ENCODE results near the gene SPECC1. TPM values are rescaled to one million over a fixed set of nuclear protein-coding genes. Genes with fewer than 3 reads are reported as not detected.

The SPECC1 gene
- total RNA-seq, 4 donors from 2014 or later = 72.1 to 133 (median 83.7) TPM

- TF ChIP-seq, protein P1, sequence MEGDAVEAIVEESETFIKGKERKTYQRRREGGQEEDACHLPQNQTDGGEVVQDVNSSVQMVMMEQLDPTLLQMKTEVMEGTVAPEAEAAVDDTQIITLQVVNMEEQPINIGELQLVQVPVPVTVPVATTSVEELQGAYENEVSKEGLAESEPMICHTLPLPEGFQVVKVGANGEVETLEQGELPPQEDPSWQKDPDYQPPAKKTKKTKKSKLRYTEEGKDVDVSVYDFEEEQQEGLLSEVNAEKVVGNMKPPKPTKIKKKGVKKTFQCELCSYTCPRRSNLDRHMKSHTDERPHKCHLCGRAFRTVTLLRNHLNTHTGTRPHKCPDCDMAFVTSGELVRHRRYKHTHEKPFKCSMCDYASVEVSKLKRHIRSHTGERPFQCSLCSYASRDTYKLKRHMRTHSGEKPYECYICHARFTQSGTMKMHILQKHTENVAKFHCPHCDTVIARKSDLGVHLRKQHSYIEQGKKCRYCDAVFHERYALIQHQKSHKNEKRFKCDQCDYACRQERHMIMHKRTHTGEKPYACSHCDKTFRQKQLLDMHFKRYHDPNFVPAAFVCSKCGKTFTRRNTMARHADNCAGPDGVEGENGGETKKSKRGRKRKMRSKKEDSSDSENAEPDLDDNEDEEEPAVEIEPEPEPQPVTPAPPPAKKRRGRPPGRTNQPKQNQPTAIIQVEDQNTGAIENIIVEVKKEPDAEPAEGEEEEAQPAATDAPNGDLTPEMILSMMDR (IDR thresholded peaks at IDR 0.05) = no peak
- no peak for TF ChIP-seq POLR2A (IDR thresholded peaks at IDR 0.05)
- Histone ChIP-seq H3K9me3 (no peaks in the 10 kb centered on the region), H3K4me1 (no peaks in the 10 kb centered on the region), H3K4me3 (no peak overlapping the region), H3K36me3 (no peaks in the 10 kb centered on the region), H3K27ac (no peak overlapping the region), H3K27me3 (no peaks in the 10 kb centered on the region)
- DNase-seq = no peak
These were observed 99.9 kb downstream of the SPECC1 start for GRCh38 chr17:20109076-20109475.

GRCh38 chr17:20111538-20111937 is 102.4 kb downstream of the SPECC1 start:
- TF ChIP-seq POLR2A (IDR thresholded peaks at IDR 0.05) = no peak
- TF ChIP-seq, protein P1 (IDR thresholded peaks at IDR 0.05) = no peak
- H3K4me1 ChIP-seq = no peaks in the 10 kb centered on the region
- no peak overlapping the region for H3K4me3 ChIP-seq
- no peaks in the 10 kb centered on the region for H3K27me3 ChIP-seq
- DNase-seq = no peak
- no peaks in the 10 kb centered on the region for H3K36me3 ChIP-seq
- H3K9me3 ChIP-seq = no peaks in the 10 kb centered on the region
- H3K27ac ChIP-seq = no peak overlapping the region

DNA sequence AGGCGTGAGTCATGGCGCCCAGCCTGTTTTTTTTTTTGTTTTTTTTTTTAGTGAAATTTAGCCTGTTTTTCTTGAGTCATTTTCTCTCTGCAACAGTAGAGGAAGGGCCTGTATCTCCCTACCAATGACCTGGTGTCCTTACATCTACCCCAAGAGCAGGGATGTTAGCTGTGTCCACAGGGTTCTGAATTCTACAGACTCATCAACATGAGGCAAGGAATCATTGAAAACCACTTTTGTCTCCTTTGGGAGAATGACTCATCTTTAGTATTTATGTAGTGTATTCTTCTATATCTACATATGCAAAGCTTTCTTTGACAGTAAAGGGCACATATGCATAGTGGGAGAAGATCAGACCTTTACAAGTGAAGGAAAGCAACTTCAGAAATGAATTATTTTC is 105.3 kb downstream of the SPECC1 start:
- no peaks in the 10 kb centered on the region for H3K4me1 ChIP-seq
- H3K9me3 ChIP-seq = no peaks in the 10 kb centered on the region
- no peak for DNase-seq
- H3K4me3 ChIP-seq = no peak overlapping the region
- TF ChIP-seq POLR2A (IDR thresholded peaks at IDR 0.05) = no peak
- no peak overlapping the region for H3K27ac ChIP-seq
- H3K36me3 ChIP-seq = no peaks in the 10 kb centered on the region
- no peaks in the 10 kb centered on the region for H3K27me3 ChIP-seq

DNA sequence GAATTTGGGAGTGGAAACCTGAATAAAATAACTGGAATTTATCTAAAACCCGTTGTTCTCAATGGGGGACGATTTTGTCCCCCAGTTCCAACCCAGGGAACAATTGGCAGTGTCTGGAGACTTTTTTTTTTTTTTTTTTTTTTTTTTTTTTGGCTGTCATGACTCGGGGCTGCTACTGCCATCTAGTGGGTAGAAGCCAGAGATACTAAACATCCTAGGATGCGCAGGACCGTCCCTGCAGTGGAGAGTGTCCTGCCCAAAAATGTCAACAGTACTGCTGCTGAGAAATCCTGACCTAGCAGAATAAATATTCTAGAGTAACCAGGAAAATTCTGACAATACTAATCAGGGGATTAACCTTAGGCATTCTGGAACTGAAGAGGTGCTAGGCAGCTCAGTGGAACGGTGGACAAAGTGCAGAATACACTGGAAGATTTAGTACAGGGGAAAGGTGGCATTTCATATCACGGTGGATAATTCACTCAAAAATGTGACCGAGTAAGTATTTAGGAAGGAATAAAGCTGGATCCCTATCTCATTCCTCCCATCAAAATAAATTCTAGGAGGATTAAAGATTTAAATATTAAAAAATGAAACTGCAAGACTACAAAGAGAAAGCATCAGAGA is 107.6 kb downstream of the SPECC1 start:
- Histone ChIP-seq H3K4me3 (no peak overlapping the region), H3K9me3 (no peaks in the 10 kb centered on the region), H3K27ac (no peak overlapping the region), H3K36me3 (no peaks in the 10 kb centered on the region), H3K4me1 (no peaks in the 10 kb centered on the region), H3K27me3 (no peaks in the 10 kb centered on the region)
- TF ChIP-seq, protein P1 (IDR thresholded peaks at IDR 0.05) = peak; percentile 12 to 55 (median 42)
- no peak for TF ChIP-seq POLR2A (IDR thresholded peaks at IDR 0.05)
- DNase-seq = peak in 2 of 3 donors; percentile 41 to 67

DNA sequence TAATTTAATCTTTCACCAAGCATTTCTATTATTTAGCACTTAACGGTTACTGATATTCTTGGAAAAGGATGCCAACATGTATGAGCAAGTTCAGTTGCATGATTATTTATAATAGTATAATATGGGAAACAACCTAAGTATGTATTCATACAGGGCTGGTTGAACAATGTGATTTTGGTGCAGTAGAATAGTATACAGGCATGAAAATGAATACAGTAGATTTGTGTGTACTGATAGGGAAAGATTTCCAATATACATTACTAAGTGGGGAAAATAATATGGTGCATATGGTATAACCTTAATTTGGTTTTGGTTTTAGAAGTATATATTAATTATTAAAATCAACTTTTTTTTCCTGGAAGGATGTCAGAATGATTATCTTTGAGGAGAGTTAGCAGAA is 109.1 kb downstream of the SPECC1 start:
- no peak overlapping the region for H3K4me3 ChIP-seq
- H3K27ac ChIP-seq = no peak overlapping the region
- no peaks in the 10 kb centered on the region for H3K27me3 ChIP-seq
- no peaks in the 10 kb centered on the region for H3K4me1 ChIP-seq
- no peak for DNase-seq
- TF ChIP-seq POLR2A (IDR thresholded peaks at IDR 0.05) = no peak
- TF ChIP-seq, protein P1 (IDR thresholded peaks at IDR 0.05) = no peak
- no peaks in the 10 kb centered on the region for H3K9me3 ChIP-seq
- no peaks in the 10 kb centered on the region for H3K36me3 ChIP-seq

DNA sequence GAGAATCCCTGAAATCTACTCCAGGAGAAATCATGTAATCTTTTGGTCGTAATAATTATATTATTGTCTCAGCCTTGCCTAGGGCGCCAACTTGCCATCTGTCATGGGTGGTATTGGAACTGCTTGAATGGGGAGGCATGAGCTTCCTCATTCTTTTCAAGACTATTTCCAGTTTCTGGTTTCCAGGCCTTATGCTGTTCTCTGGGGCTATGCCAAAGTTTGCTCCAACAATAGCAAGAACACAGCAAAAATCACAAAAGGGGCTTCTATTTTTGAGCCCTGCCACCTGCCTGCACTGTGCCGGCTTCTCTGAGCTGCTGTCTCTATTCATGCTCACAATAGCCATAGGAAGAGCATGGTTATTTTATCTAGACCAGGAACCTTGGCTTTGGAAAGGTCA is 111.7 kb downstream of the SPECC1 start:
- no peak overlapping the region for H3K4me3 ChIP-seq
- H3K4me1 ChIP-seq = no peaks in the 10 kb centered on the region
- no peaks in the 10 kb centered on the region for H3K36me3 ChIP-seq
- no peak overlapping the region for H3K27ac ChIP-seq
- DNase-seq = no peak
- H3K27me3 ChIP-seq = no peaks in the 10 kb centered on the region
- no peaks in the 10 kb centered on the region for H3K9me3 ChIP-seq
- no peak for TF ChIP-seq POLR2A (IDR thresholded peaks at IDR 0.05)
- TF ChIP-seq, protein P1 (IDR thresholded peaks at IDR 0.05) = no peak
